ENCODE data around the gene RAB32.

- TF ChIP-seq CTCF (IDR thresholded peaks at IDR 0.05; ENCODE audit: borderline replicate concordance, extremely low read depth, low read length, poor library complexity, severe bottlenecking) (no peak), EZH2 (IDR thresholded peaks at IDR 0.05; ENCODE audit: borderline replicate concordance, low read depth, low read length, severe bottlenecking) (no peak)
Observed at GRCh38 chr6:146581968-146582367, 38.3 kb downstream of the RAB32 start.
